ENCODE measurements around the gene PYGO1.
A peak's percentile ranks its signal among the peaks of the same experiment; 100 is the strongest.
"Not testable (repeated sequence)": the region's sequence is repeated elsewhere in the genome, so short reads cannot be mapped to it uniquely, and the experiment has no call there.

PYGO1 gene

DNA sequence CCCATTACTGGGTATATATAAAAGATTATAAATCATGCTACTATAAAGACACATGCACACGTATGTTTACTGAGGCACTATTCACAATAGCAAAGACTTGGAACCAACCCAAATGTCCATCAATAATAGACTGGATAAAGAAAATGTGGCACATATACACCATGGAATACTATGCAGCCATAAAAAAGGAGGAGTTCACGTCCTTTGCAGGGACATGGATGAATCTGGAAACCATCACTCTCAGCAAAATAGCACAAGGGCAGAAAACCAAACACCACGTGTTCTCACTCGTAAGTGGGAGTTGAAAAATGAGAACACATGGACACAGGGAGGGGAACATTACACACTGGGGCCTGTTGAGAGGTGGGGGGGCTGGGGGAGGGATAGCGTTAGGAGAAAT is 82.7 kb downstream of the PYGO1 start:
- not testable (repeated sequence) for DNase-seq

DNA sequence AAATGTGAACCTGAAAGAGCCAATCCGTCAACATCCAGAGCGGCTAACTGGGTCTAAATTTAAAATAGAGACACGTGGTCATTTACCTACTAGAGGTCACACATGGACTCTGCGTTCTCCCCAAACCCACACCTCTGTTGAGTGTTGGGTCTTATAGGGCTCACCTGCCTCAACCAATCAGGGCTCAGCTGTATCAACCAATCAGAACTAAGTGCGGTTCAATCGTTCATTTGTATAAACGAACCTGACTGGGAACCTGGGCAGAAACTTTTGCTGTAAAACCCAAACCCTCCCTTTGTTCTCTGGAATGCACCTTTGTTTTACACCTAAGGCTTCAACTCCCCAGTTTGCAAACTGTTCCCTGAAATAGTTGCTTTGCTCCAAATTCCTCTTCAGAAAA is 89.0 kb downstream of the PYGO1 start:
- DNase-seq, result no peak

DNA sequence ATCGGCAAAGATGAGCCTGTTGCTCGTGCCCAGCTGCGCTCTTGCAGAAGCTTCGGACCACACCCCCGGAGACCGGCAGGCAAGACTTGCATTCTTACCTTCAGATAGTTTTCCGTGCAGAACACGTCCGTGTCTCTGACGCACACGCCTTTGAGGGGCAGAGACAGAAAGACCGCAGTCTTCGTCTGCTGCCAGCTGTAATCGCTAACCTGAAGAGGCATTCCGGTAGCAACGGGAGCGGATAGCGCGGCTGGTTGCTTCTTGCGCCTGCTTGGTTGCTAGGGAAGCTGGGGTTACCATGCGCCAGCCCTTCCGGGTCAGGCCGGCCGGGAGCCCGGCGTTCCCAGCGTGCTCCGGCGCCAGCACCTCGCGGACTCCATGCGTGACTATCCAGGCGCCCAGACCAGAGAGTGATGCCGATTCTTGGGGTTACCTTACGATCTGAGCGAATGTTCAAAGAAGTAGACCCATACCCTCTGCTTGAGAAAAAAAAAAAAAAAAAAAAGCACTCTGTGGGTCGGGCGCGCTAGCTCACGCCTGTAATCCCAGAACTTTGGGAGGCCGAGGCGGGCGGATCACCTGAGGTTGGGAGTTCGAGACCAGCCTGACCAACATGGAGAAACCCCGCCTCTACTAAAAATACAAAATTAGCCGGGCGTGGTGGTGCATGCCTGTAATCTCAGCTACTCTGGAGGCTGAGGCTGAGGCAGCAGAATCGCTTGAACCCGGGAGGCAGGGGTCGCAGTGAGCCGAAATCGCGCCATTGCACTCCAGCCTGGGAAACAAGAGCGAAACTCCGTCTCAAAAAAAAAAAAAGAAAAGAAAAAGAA is 89.8 kb downstream of the PYGO1 start:
- DNase-seq, result peak; percentile 70 to 71

DNA sequence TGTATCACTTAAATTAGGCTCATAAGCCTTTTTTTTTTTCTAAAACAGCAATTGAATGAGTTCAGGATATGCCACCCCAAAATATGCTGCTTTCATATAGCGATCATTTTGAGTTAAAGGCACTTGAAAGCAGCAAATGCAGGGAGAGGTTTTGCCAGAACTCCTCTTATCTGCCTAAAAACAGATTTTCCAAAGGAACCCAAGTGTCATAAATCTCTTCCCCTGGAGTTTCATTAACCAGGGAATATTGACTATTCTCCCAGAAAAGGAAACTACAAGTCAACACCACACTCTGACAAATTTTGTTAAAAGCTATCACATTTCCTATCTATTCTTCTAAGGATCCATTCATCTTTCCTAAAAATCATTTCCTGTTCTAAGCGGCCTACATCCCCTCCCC is 91.4 kb downstream of the PYGO1 start:
- no peak for DNase-seq

DNA sequence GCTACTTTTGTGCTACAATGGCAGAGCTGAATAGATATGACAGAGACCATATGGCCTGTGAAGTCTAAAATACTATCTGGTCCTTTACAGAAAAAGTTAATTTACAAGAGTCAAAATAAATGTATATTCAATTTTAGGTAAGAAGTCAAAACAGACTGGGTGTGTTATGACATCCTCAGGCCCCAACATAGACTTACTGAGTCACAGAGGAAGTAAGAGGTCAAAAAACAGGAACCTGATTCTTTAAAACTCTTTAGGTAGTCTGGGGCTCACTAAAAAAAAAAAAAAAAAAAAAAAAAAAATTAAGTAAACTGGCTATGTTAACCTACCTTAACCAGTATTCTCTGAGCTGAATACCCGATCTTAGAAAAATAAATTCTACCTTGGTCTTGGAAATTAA is 93.2 kb downstream of the PYGO1 start:
- DNase-seq, result no peak

DNA sequence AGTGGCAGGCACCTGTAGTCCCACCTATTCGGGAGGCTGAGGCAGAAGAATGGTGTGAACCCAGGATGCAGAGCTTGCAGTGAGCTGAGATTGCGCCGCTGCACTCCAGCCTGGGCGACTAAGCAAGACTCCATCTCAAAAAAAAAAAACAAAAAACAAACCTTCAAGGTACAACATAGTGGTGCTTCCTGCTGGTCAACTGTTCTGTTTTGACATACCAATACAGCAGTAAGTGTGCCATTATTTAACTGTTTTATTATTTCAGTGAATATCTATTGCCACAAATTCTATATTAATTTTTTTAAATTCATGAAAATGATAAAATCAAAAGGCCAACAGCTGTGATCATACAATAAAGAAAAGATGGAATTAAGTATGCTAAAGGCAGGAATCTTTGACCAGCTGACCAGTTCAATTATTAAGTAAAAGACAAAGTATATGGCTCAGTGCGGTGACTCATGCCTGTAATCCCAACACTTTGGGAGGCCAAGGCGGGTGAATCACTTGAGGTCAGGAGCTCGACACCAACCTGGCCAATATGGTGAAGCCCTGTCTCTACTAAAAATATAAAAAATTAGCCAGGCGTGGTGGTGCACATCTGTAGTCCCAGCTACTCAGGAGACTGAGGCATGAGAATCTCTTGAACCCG is 99.1 kb downstream of the PYGO1 start:
- DNase-seq, result not testable (repeated sequence)

All from CD4-positive, alpha-beta T cell treated with Interferon alpha-2 for 1 hour (primary cell).